ENCODE measurements around the gene WDR1.

GRCh38 chr4:10034612-10035104 lies 81.9 kb downstream of the WDR1 start:
- TF ChIP-seq MEIS1 (CRISPR knock-in tag; IDR thresholded peaks at IDR 0.05; ENCODE audit: borderline replicate concordance), result no peak
- TF ChIP-seq TCF7L2 (IDR thresholded peaks at IDR 0.05; ENCODE audit: low read depth, low read length), result no peak
- TF ChIP-seq, protein P1, sequence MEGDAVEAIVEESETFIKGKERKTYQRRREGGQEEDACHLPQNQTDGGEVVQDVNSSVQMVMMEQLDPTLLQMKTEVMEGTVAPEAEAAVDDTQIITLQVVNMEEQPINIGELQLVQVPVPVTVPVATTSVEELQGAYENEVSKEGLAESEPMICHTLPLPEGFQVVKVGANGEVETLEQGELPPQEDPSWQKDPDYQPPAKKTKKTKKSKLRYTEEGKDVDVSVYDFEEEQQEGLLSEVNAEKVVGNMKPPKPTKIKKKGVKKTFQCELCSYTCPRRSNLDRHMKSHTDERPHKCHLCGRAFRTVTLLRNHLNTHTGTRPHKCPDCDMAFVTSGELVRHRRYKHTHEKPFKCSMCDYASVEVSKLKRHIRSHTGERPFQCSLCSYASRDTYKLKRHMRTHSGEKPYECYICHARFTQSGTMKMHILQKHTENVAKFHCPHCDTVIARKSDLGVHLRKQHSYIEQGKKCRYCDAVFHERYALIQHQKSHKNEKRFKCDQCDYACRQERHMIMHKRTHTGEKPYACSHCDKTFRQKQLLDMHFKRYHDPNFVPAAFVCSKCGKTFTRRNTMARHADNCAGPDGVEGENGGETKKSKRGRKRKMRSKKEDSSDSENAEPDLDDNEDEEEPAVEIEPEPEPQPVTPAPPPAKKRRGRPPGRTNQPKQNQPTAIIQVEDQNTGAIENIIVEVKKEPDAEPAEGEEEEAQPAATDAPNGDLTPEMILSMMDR (CRISPR knock-in tag; IDR thresholded peaks at IDR 0.05), result no peak
- no peak for TF ChIP-seq TOE1 (CRISPR knock-in tag; IDR thresholded peaks at IDR 0.05)
- TF ChIP-seq TRAFD1 (CRISPR knock-in tag; IDR thresholded peaks at IDR 0.05; ENCODE audit: borderline replicate concordance), result no peak
- no peak for TF ChIP-seq ZNF839 (CRISPR knock-in tag; IDR thresholded peaks at IDR 0.05; ENCODE audit: borderline replicate concordance)
- TF ChIP-seq NR2C2 (CRISPR knock-in tag; IDR thresholded peaks at IDR 0.05; ENCODE audit: borderline replicate concordance), result no peak
- no peak for TF ChIP-seq RARG (CRISPR knock-in tag; IDR thresholded peaks at IDR 0.05; ENCODE audit: low read depth)
- TF ChIP-seq, protein P2, sequence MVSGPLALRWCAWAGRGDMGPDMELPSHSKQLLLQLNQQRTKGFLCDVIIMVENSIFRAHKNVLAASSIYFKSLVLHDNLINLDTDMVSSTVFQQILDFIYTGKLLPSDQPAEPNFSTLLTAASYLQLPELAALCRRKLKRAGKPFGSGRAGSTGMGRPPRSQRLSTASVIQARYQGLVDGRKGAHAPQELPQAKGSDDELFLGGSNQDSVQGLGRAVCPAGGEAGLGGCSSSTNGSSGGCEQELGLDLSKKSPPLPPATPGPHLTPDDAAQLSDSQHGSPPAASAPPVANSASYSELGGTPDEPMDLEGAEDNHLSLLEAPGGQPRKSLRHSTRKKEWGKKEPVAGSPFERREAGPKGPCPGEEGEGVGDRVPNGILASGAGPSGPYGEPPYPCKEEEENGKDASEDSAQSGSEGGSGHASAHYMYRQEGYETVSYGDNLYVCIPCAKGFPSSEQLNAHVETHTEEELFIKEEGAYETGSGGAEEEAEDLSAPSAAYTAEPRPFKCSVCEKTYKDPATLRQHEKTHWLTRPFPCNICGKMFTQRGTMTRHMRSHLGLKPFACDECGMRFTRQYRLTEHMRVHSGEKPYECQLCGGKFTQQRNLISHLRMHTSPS (CRISPR knock-in tag; IDR thresholded peaks at IDR 0.05; ENCODE audit: low read depth), result no peak
